ENCODE data around the gene SYCE3.

The SYCE3 gene

GRCh38 chr22:50584106-50585096, 21.7 kb upstream of the SYCE3 start:
- no peak for DNase-seq (ENCODE audit: insufficient read length, low spot score)
- no peak for FAIRE-seq

GRCh38 chr22:50583294-50583861, 20.7 kb upstream of the SYCE3 start:
- no peak for DNase-seq (ENCODE audit: insufficient read length, low spot score)
- no peak for TF ChIP-seq SPI1 (IDR thresholded peaks at IDR 0.05; ENCODE audit: low read depth, low read length)
- TF ChIP-seq POLR2AphosphoS5 (IDR thresholded peaks at IDR 0.05; ENCODE audit: low read depth, low read length), result no peak
- TF ChIP-seq TAF1 (IDR thresholded peaks at IDR 0.05; ENCODE audit: low read depth, low read length), result no peak
- no peak for TF ChIP-seq PAX5 (IDR thresholded peaks at IDR 0.05; ENCODE audit: insufficient read depth, low read length, severe bottlenecking)
- no peak for TF ChIP-seq POU2F2 (IDR thresholded peaks at IDR 0.05; ENCODE audit: low read depth, low read length)
- TF ChIP-seq POLR2A (IDR thresholded peaks at IDR 0.05; ENCODE audit: low read depth, low read length), result no peak
- FAIRE-seq, result no peak

More at GRCh38 chr22:50584106-50585096, 21.7 kb upstream of the SYCE3 start:
- TF ChIP-seq SPI1 (IDR thresholded peaks at IDR 0.05; ENCODE audit: low read depth, low read length) (no peak), TAF1 (IDR thresholded peaks at IDR 0.05; ENCODE audit: low read depth, low read length) (no peak), POLR2A (IDR thresholded peaks at IDR 0.05; ENCODE audit: low read depth, low read length) (no peak), POU2F2 (IDR thresholded peaks at IDR 0.05; ENCODE audit: low read depth, low read length) (no peak), POLR2AphosphoS5 (IDR thresholded peaks at IDR 0.05; ENCODE audit: low read depth, low read length) (no peak), PAX5 (IDR thresholded peaks at IDR 0.05; ENCODE audit: insufficient read depth, low read length, severe bottlenecking) (no peak)

- FAIRE-seq (peak; percentile 98), DNase-seq (ENCODE audit: insufficient read length, low spot score) (peak; percentile 100)
- TF ChIP-seq POU2F2 (IDR thresholded peaks at IDR 0.05; ENCODE audit: low read depth, low read length) (no peak), POLR2AphosphoS5 (IDR thresholded peaks at IDR 0.05; ENCODE audit: low read depth, low read length) (0 out of 2 replicates have a peak, but pooled peaks have one; percentile 37), PAX5 (IDR thresholded peaks at IDR 0.05; ENCODE audit: insufficient read depth, low read length, severe bottlenecking) (no peak), TAF1 (IDR thresholded peaks at IDR 0.05; ENCODE audit: low read depth, low read length) (peak; percentile 30), POLR2A (IDR thresholded peaks at IDR 0.05; ENCODE audit: low read depth, low read length) (peak; percentile 32; the same call in 1 of the 2 replicates), SPI1 (IDR thresholded peaks at IDR 0.05; ENCODE audit: low read depth, low read length) (no peak)
Observed at GRCh38 chr22:50582493-50583293, 20.0 kb upstream of the SYCE3 start, which contains the start of gene CHKB. TSS of gene CHKB (minus strand) at chr22:50582849. CDS start at chr22:50582781, 68 bp downstream.

- no peak for FAIRE-seq
- DNase-seq (ENCODE audit: insufficient read length, low spot score), result no peak
- TF ChIP-seq PAX5 (IDR thresholded peaks at IDR 0.05; ENCODE audit: insufficient read depth, low read length, severe bottlenecking), result no peak
- TF ChIP-seq POU2F2 (IDR thresholded peaks at IDR 0.05; ENCODE audit: low read depth, low read length), result no peak
- no peak; the same call in 1 of the 2 replicates for TF ChIP-seq POLR2AphosphoS5 (IDR thresholded peaks at IDR 0.05; ENCODE audit: low read depth, low read length)
- peak; percentile 57; the same call in 1 of the 2 replicates for TF ChIP-seq TAF1 (IDR thresholded peaks at IDR 0.05; ENCODE audit: low read depth, low read length)
- no peak for TF ChIP-seq POLR2A (IDR thresholded peaks at IDR 0.05; ENCODE audit: low read depth, low read length)
- no peak for TF ChIP-seq SPI1 (IDR thresholded peaks at IDR 0.05; ENCODE audit: low read depth, low read length)
Observed at GRCh38 chr22:50581950-50582492, 19.3 kb upstream of the SYCE3 start.

- no peak for FAIRE-seq
- DNase-seq (ENCODE audit: insufficient read length, low spot score), result no peak
- TF ChIP-seq PAX5 (IDR thresholded peaks at IDR 0.05; ENCODE audit: insufficient read depth, low read length, severe bottlenecking), result no peak
Observed at GRCh38 chr22:50581031-50581949, 18.6 kb upstream of the SYCE3 start.

- FAIRE-seq, result no peak
- no peak for DNase-seq (ENCODE audit: insufficient read length, low spot score)
- TF ChIP-seq POLR2A (IDR thresholded peaks at IDR 0.05; ENCODE audit: low read depth, low read length) (no peak), POU2F2 (IDR thresholded peaks at IDR 0.05; ENCODE audit: low read depth, low read length) (no peak), PAX5 (IDR thresholded peaks at IDR 0.05; ENCODE audit: insufficient read depth, low read length, severe bottlenecking) (no peak), POLR2AphosphoS5 (IDR thresholded peaks at IDR 0.05; ENCODE audit: low read depth, low read length) (no peak)
Observed at GRCh38 chr22:50579752-50580151, 17.0 kb upstream of the SYCE3 start.

GRCh38 chr22:50578776-50579310, 16.1 kb upstream of the SYCE3 start:
- TF ChIP-seq POU2F2 (IDR thresholded peaks at IDR 0.05; ENCODE audit: low read depth, low read length) (no peak), POLR2AphosphoS5 (IDR thresholded peaks at IDR 0.05; ENCODE audit: low read depth, low read length) (no peak), SPI1 (IDR thresholded peaks at IDR 0.05; ENCODE audit: low read depth, low read length) (no peak), TAF1 (IDR thresholded peaks at IDR 0.05; ENCODE audit: low read depth, low read length) (no peak), POLR2A (IDR thresholded peaks at IDR 0.05; ENCODE audit: low read depth, low read length) (no peak), PAX5 (IDR thresholded peaks at IDR 0.05; ENCODE audit: insufficient read depth, low read length, severe bottlenecking) (no peak)
- no peak for FAIRE-seq
- no peak for DNase-seq (ENCODE audit: insufficient read length, low spot score)
